IPS DF 6.9 (cell line): ENCODE data around the gene LRRC74A.

Source experiments
- DNase-seq: peaks from one replicate; pipeline ENCODE4 v3.0.0-alpha.2; 2013; ENCODE audit warnings: low read depth, low spot score
- H3K27ac ChIP-seq: one replicate; pipeline ENCODE4 v1.5.1; 2013; ENCODE audit warnings: low read length, control low read depth
- H3K27me3 ChIP-seq: 2 replicates; pipeline ENCODE4 v1.6.1; 2013; ENCODE audit warnings: mild to moderate bottlenecking, low read length; ENCODE audit not compliant: control insufficient read depth, insufficient read depth
- H3K36me3 ChIP-seq: 2 replicates; pipeline ENCODE4 v1.6.1; 2013; ENCODE audit warnings: low read length; ENCODE audit not compliant: control insufficient read depth, insufficient read depth
- H3K4me1 ChIP-seq: 2 replicates; pipeline ENCODE4 v1.6.1; 2013; ENCODE audit warnings: low read length; ENCODE audit not compliant: control insufficient read depth, insufficient read depth
- H3K4me3 ChIP-seq: 2 replicates; pipeline ENCODE4 v1.5.1; 2013; ENCODE audit warnings: mild to moderate bottlenecking, low read length
- H3K9me3 ChIP-seq: 2 replicates; pipeline ENCODE4 v1.6.1; 2013; ENCODE audit warnings: low read length, inconsistent platforms; ENCODE audit not compliant: control insufficient read depth, insufficient read depth
- WGBS: extraction: QIAGEN DNeasy Blood & Tissue Kit; methylation state at CpG from one replicate; pipeline ENCODE4 v1.1.7; 2013; ENCODE audit warnings: mixed read lengths, missing lambda C conversion rate; ENCODE audit not compliant: insufficient read length, insufficient coverage; 5-methylcytosine and 5-hydroxymethylcytosine counted together

Gene LRRC74A

GRCh38 chr14:76828339-76829012 lies 2.3 kb downstream of the LRRC74A start:
- no peak overlapping the region for H3K4me3 ChIP-seq
- H3K36me3 ChIP-seq, result no peaks in the 10 kb centered on the region
- WGBS, result no CpG with 5 or more reads among the region's 17 CpGs
- H3K27me3 ChIP-seq, result no peaks in the 10 kb centered on the region
- no peak overlapping the region for H3K27ac ChIP-seq
- DNase-seq, result no peak
- H3K4me1 ChIP-seq, result peaks cover 4% of the 10 kb centered on the region
- H3K9me3 ChIP-seq, result no peaks in the 10 kb centered on the region

- Histone ChIP-seq H3K9me3 (no peaks in the 10 kb centered on the region), H3K4me1 (peaks cover 4% of the 10 kb centered on the region), H3K27me3 (no peaks in the 10 kb centered on the region), H3K4me3 (no peak overlapping the region), H3K36me3 (no peaks in the 10 kb centered on the region), H3K27ac (no peak overlapping the region)
- no peak for DNase-seq
- no CpG with 5 or more reads among the region's 3 CpGs for WGBS
These were observed 2.8 kb downstream of the LRRC74A start for GRCh38 chr14:76829013-76829365.

GRCh38 chr14:76829650-76830421 lies 3.6 kb downstream of the LRRC74A start:
- peaks cover 4% of the 10 kb centered on the region for H3K4me1 ChIP-seq
- H3K27me3 ChIP-seq, result no peaks in the 10 kb centered on the region
- H3K27ac ChIP-seq, result no peak overlapping the region
- no CpG with 5 or more reads among the region's 7 CpGs for WGBS
- H3K36me3 ChIP-seq, result no peaks in the 10 kb centered on the region
- H3K9me3 ChIP-seq, result no peaks in the 10 kb centered on the region
- no peak for DNase-seq
- no peak overlapping the region for H3K4me3 ChIP-seq

- H3K27me3 ChIP-seq, result no peaks in the 10 kb centered on the region
- H3K36me3 ChIP-seq, result no peaks in the 10 kb centered on the region
- no peak overlapping the region for H3K4me3 ChIP-seq
- DNase-seq, result no peak
- no peak overlapping the region for H3K27ac ChIP-seq
- no peaks in the 10 kb centered on the region for H3K9me3 ChIP-seq
- peaks cover 4% of the 10 kb centered on the region for H3K4me1 ChIP-seq
- WGBS, result no CpG with 5 or more reads among the region's 4 CpGs
These were observed 4.3 kb downstream of the LRRC74A start for GRCh38 chr14:76830556-76830955.

GRCh38 chr14:76832503-76832988 lies 6.3 kb downstream of the LRRC74A start:
- no peaks in the 10 kb centered on the region for H3K36me3 ChIP-seq
- no CpG with 5 or more reads among the region's 1 CpG for WGBS
- peaks cover 4% of the 10 kb centered on the region for H3K4me1 ChIP-seq
- H3K27ac ChIP-seq, result no peak overlapping the region
- no peak for DNase-seq
- H3K9me3 ChIP-seq, result no peaks in the 10 kb centered on the region
- no peak overlapping the region for H3K4me3 ChIP-seq
- no peaks in the 10 kb centered on the region for H3K27me3 ChIP-seq

GRCh38 chr14:76833011-76833410 lies 6.8 kb downstream of the LRRC74A start:
- H3K36me3 ChIP-seq, result no peaks in the 10 kb centered on the region

GRCh38 chr14:76834241-76834661 lies 8.0 kb downstream of the LRRC74A start:
- Histone ChIP-seq H3K27me3 (no peaks in the 10 kb centered on the region), H3K36me3 (no peaks in the 10 kb centered on the region), H3K4me3 (no peak overlapping the region), H3K9me3 (no peaks in the 10 kb centered on the region), H3K27ac (no peak overlapping the region), H3K4me1 (no peaks in the 10 kb centered on the region; the same call in 1 of the 2 replicates)
- WGBS, result no CpG with 5 or more reads among the region's 7 CpGs
- DNase-seq, result no peak

More at GRCh38 chr14:76833011-76833410, 6.8 kb downstream of the LRRC74A start:
- Histone ChIP-seq H3K4me3 (no peak overlapping the region), H3K4me1 (peaks cover 4% of the 10 kb centered on the region), H3K9me3 (no peaks in the 10 kb centered on the region), H3K27me3 (no peaks in the 10 kb centered on the region), H3K27ac (no peak overlapping the region)
- WGBS, result no CpG with 5 or more reads among the region's 2 CpGs
- no peak for DNase-seq

- no peak overlapping the region for H3K27ac ChIP-seq
- H3K4me3 ChIP-seq, result no peak overlapping the region
- no CpG with 5 or more reads among the region's 13 CpGs for WGBS
- no peaks in the 10 kb centered on the region for H3K9me3 ChIP-seq
- no peaks in the 10 kb centered on the region for H3K36me3 ChIP-seq
- DNase-seq, result no peak
- no peaks in the 10 kb centered on the region for H3K27me3 ChIP-seq
- H3K4me1 ChIP-seq, result no peaks in the 10 kb centered on the region
These were observed 9.9 kb downstream of the LRRC74A start for GRCh38 chr14:76836029-76836630.

- H3K36me3 ChIP-seq, result no peaks in the 10 kb centered on the region
- no peak overlapping the region for H3K4me3 ChIP-seq
- H3K27ac ChIP-seq, result no peak overlapping the region
- no peaks in the 10 kb centered on the region for H3K9me3 ChIP-seq
- H3K27me3 ChIP-seq, result no peaks in the 10 kb centered on the region
- whole genome bisulfite sequencing, result no CpG with 5 or more reads among the region's 5 CpGs
- no peak for DNase-seq
- H3K4me1 ChIP-seq, result no peaks in the 10 kb centered on the region
These were observed 11.3 kb downstream of the LRRC74A start for GRCh38 chr14:76837524-76837923.

GRCh38 chr14:76842414-76842813 lies 16.2 kb downstream of the LRRC74A start:
- Histone ChIP-seq H3K36me3 (no peaks in the 10 kb centered on the region), H3K4me1 (no peaks in the 10 kb centered on the region), H3K27me3 (no peaks in the 10 kb centered on the region), H3K27ac (no peak overlapping the region), H3K9me3 (no peaks in the 10 kb centered on the region), H3K4me3 (no peak overlapping the region)
- no peak for DNase-seq
